IPS-20b (cell line): ENCODE measurements around the gene TIGD7.
A peak's percentile ranks its signal among the peaks of the same experiment; 100 is the strongest.
"Not testable (repeated sequence)": the region's sequence is repeated elsewhere in the genome, so short reads cannot be mapped to it uniquely, and the experiment has no call there.

Experiments used
- H3K27ac ChIP-seq: one replicate; pipeline ENCODE4 v1.5.1; 2013; ENCODE audit warnings: low read length
- H3K27me3 ChIP-seq: 2 replicates; pipeline ENCODE4 v1.6.1; 2013; ENCODE audit warnings: mild to moderate bottlenecking, low read length, inconsistent platforms; ENCODE audit not compliant: insufficient read depth
- H3K36me3 ChIP-seq: 2 replicates; pipeline ENCODE4 v1.6.1; 2013; ENCODE audit warnings: low read depth, mild to moderate bottlenecking, inconsistent platforms, low read length, moderate library complexity; ENCODE audit not compliant: insufficient read depth
- H3K4me1 ChIP-seq: 2 replicates; pipeline ENCODE4 v1.6.1; 2013; ENCODE audit warnings: mild to moderate bottlenecking, control low read depth, inconsistent platforms, low read length, moderate library complexity; ENCODE audit not compliant: insufficient read depth
- H3K4me3 ChIP-seq: 2 replicates; pipeline ENCODE4 v1.5.1; 2013; ENCODE audit warnings: mild to moderate bottlenecking, low read length, inconsistent platforms
- H3K9ac ChIP-seq: 2 replicates; pipeline ENCODE4 v1.6.1; 2013; ENCODE audit warnings: low read depth, mild to moderate bottlenecking, inconsistent platforms, low read length, moderate library complexity
- H3K9me3 ChIP-seq: 2 replicates; pipeline ENCODE4 v1.6.1; 2013; ENCODE audit warnings: mild to moderate bottlenecking, low read depth, low read length, inconsistent platforms; ENCODE audit not compliant: insufficient read depth

Gene TIGD7

GRCh38 chr16:3282103-3282729, 23.0 kb downstream of the TIGD7 start:
- Histone ChIP-seq H3K9me3 (peaks cover 14% of the 10 kb centered on the region), H3K36me3 (peaks cover 22% of the 10 kb centered on the region), H3K4me3 (peak overlapping the region; percentile 98), H3K27me3 (peaks cover 9% of the 10 kb centered on the region), H3K27ac (no peak overlapping the region), H3K9ac (peak overlapping the region; percentile 91; the same call in 1 of the 2 replicates), H3K4me1 (peaks cover 9% of the 10 kb centered on the region; the same call in 1 of the 2 replicates)

- Histone ChIP-seq H3K27me3 (peaks cover 15% of the 10 kb centered on the region), H3K9ac (no peak overlapping the region), H3K4me1 (peaks cover 9% of the 10 kb centered on the region; the same call in 1 of the 2 replicates), H3K9me3 (peaks cover 6% of the 10 kb centered on the region; the same call in 1 of the 2 replicates), H3K27ac (no peak overlapping the region), H3K36me3 (peaks cover 13% of the 10 kb centered on the region), H3K4me3 (no peak overlapping the region)
Measured at GRCh38 chr16:3281222-3281820, 23.9 kb downstream of the TIGD7 start.

- H3K9ac ChIP-seq: no peak overlapping the region
- no peak overlapping the region for H3K4me3 ChIP-seq
- no peaks in the 10 kb centered on the region; the same call in 1 of the 2 replicates for H3K9me3 ChIP-seq
- no peak overlapping the region for H3K27ac ChIP-seq
- no peaks in the 10 kb centered on the region for H3K36me3 ChIP-seq
- H3K27me3 ChIP-seq: peaks cover 15% of the 10 kb centered on the region
- H3K4me1 ChIP-seq: no peaks in the 10 kb centered on the region
Measured at GRCh38 chr16:3276679-3277078, 28.6 kb downstream of the TIGD7 start.

- Histone ChIP-seq H3K4me1 (no peaks in the 10 kb centered on the region), H3K9me3 (no peaks in the 10 kb centered on the region; the same call in 1 of the 2 replicates), H3K4me3 (no peak overlapping the region), H3K27me3 (peaks cover 15% of the 10 kb centered on the region), H3K27ac (no peak overlapping the region), H3K36me3 (no peaks in the 10 kb centered on the region), H3K9ac (no peak overlapping the region)
Measured at GRCh38 chr16:3274947-3275346, 30.3 kb downstream of the TIGD7 start.

GRCh38 chr16:3274490-3274889, 30.7 kb downstream of the TIGD7 start:
- H3K36me3 ChIP-seq: no peaks in the 10 kb centered on the region
- peaks cover 15% of the 10 kb centered on the region for H3K27me3 ChIP-seq
- H3K4me1 ChIP-seq: no peaks in the 10 kb centered on the region
- H3K9me3 ChIP-seq: no peaks in the 10 kb centered on the region; the same call in 1 of the 2 replicates
- no peak overlapping the region for H3K27ac ChIP-seq
- no peak overlapping the region for H3K4me3 ChIP-seq
- H3K9ac ChIP-seq: no peak overlapping the region

GRCh38 chr16:3271281-3271680, 33.9 kb downstream of the TIGD7 start:
- not testable (repeated sequence) for H3K27me3 ChIP-seq, H3K36me3 ChIP-seq, H3K9ac ChIP-seq, H3K4me3 ChIP-seq, H3K27ac ChIP-seq, H3K4me1 ChIP-seq, H3K9me3 ChIP-seq

- not testable (repeated sequence) for H3K9me3 ChIP-seq, H3K9ac ChIP-seq, H3K27ac ChIP-seq, H3K27me3 ChIP-seq, H3K4me1 ChIP-seq, H3K4me3 ChIP-seq, H3K36me3 ChIP-seq
Measured at GRCh38 chr16:3270718-3271117, 34.5 kb downstream of the TIGD7 start.

- H3K4me3 ChIP-seq: no peak overlapping the region
- no peak overlapping the region for H3K27ac ChIP-seq
- peaks cover 4% of the 10 kb centered on the region; the same call in 1 of the 2 replicates for H3K27me3 ChIP-seq
- no peaks in the 10 kb centered on the region for H3K36me3 ChIP-seq
- H3K9me3 ChIP-seq: no peaks in the 10 kb centered on the region; the same call in 1 of the 2 replicates
- H3K4me1 ChIP-seq: no peaks in the 10 kb centered on the region
- no peak overlapping the region for H3K9ac ChIP-seq
Measured at GRCh38 chr16:3268294-3268693, 36.9 kb downstream of the TIGD7 start.

- Histone ChIP-seq H3K4me3 (no peak overlapping the region), H3K9me3 (no peaks in the 10 kb centered on the region; the same call in 1 of the 2 replicates), H3K27me3 (peaks cover 4% of the 10 kb centered on the region; the same call in 1 of the 2 replicates), H3K27ac (no peak overlapping the region), H3K4me1 (no peaks in the 10 kb centered on the region), H3K9ac (no peak overlapping the region), H3K36me3 (no peaks in the 10 kb centered on the region)
Measured at GRCh38 chr16:3266873-3267537, 38.2 kb downstream of the TIGD7 start.

- H3K9ac ChIP-seq: no peak overlapping the region
Measured at GRCh38 chr16:3264137-3265036, 40.8 kb downstream of the TIGD7 start.

GRCh38 chr16:3262517-3262916, 42.7 kb downstream of the TIGD7 start:
- Histone ChIP-seq H3K27ac (no peak overlapping the region), H3K36me3 (no peaks in the 10 kb centered on the region), H3K27me3 (peaks cover 4% of the 10 kb centered on the region; the same call in 1 of the 2 replicates), H3K4me1 (no peaks in the 10 kb centered on the region), H3K4me3 (no peak overlapping the region), H3K9ac (no peak overlapping the region), H3K9me3 (peaks cover 12% of the 10 kb centered on the region)

More at GRCh38 chr16:3264137-3265036, 40.8 kb downstream of the TIGD7 start:
- Histone ChIP-seq H3K9me3 (peaks cover 2% of the 10 kb centered on the region), H3K36me3 (no peaks in the 10 kb centered on the region), H3K4me1 (no peaks in the 10 kb centered on the region), H3K27ac (no peak overlapping the region), H3K4me3 (0 out of 2 replicates have a peak overlapping the region, but pooled peaks have one; percentile 29), H3K27me3 (peaks cover 4% of the 10 kb centered on the region; the same call in 1 of the 2 replicates)
